T-helper 2 cell treated with Interferon-gamma antibody and Interleukin-4, amounts not matched to agents 5 μg/mL and 100 μg/mL, for 36 hours (primary cell): ENCODE results near the gene GHR.

Source experiments
- DNase-seq: peaks from one replicate; pipeline ENCODE4 v3.0.0; 2021; ENCODE audit warnings: low spot score
- H3K27ac Mint-ChIP-seq: one replicate; pipeline ENCODE4 v1.8.0; 2021; ENCODE audit warnings: mild to moderate bottlenecking, mixed read lengths
- H3K27me3 Mint-ChIP-seq: one replicate; pipeline ENCODE4 v1.8.0; 2021; ENCODE audit warnings: low read depth, mixed read lengths
- H3K36me3 Mint-ChIP-seq: one replicate; pipeline ENCODE4 v1.8.0; 2021; ENCODE audit warnings: low read depth, mixed read lengths
- H3K4me1 Mint-ChIP-seq: one replicate; pipeline ENCODE4 v1.8.0; 2021; ENCODE audit warnings: low read depth, mixed read lengths
- H3K4me3 Mint-ChIP-seq: one replicate; pipeline ENCODE4 v1.8.0; 2022; ENCODE audit warnings: mild to moderate bottlenecking, moderate library complexity, mixed read lengths
- H3K9me3 Mint-ChIP-seq: one replicate; pipeline ENCODE4 v1.8.0; 2021; ENCODE audit warnings: mixed read lengths

Gene GHR

DNA sequence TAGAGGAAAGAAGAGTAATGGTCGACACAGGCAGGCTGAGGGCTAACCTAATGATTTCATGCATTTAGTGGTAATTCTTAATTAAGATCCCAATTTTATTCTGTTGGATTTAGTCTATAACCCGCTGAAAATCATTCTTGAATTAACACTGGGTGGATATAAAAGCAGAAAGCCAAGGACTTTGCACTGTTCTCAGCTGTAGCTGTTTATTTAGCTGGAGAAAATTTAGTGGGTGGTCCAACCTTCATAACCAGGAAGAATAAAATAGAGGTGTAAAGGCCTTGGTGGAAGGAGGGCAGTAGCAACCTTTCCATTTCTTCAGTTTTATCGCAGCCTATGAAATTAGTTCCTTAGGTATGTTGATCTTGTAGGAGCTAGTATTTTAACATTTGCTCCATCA, 92.3 kb downstream of the GHR start:
- Mint-ChIP-seq H3K36me3 (no peaks in the 10 kb centered on the region), H3K9me3 (no peaks in the 10 kb centered on the region), H3K27ac (no peak overlapping the region), H3K27me3 (no peaks in the 10 kb centered on the region), H3K4me1 (no peaks in the 10 kb centered on the region), H3K4me3 (no peak overlapping the region)
- no peak for DNase-seq

DNA sequence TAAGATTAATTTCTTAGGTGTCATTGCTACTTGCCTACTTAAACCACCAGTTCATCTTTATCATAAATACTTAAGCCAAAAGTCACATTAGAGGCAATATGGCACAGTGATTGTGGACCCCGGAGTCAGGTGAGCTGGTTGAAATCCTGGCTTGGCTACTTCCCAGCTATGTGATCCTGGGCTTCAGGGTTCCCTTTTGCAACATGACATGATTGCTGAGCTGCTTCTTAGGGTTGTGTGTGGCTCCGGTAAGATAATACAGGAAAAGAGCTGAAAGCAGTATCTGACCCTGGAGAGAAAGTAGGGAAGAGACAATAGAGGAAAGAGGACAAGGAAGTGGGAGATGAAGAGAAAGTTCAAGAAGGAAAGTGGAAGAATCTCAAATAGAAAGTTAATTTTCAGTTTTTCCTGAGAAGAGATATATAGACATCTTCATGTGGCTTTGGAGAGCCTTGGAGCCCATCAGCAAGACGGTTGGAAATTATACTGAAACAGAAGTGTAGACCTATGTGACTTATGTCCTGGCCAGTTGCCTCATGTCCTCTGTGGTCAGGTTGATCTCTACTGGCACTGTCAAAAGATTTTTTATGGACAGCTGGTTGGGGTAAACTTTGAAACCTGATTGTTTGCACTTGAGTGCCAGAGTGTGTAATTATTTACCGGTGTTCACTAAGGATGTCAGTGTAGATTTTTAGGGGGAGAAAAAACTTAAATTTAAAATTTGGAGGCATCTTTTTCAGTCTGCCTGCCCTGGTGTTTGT, 93.2 kb downstream of the GHR start:
- no peak for DNase-seq
- Mint-ChIP-seq H3K9me3 (no peaks in the 10 kb centered on the region), H3K27me3 (no peaks in the 10 kb centered on the region), H3K4me3 (no peak overlapping the region), H3K36me3 (no peaks in the 10 kb centered on the region), H3K27ac (no peak overlapping the region), H3K4me1 (no peaks in the 10 kb centered on the region)

DNA sequence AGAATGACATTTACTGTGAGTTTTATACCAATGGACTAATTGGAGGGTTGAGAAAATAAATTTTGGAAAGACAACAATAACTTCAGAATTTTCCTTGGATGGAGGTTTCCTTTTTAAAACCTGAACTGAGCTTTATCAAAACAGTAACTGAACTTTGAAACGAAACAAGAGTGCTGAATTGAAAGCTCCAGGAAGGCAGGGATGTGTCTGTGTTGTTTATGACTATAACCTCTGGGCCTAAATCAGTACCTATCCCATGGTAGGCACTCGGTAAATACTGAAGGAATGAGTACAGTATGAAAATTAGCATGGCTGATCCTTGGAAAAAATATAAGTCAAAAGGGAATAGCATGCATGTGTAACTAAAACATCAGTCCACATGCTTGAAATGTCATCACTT, 93.9 kb downstream of the GHR start:
- Mint-ChIP-seq H3K4me1 (no peaks in the 10 kb centered on the region), H3K4me3 (no peak overlapping the region), H3K27me3 (no peaks in the 10 kb centered on the region), H3K27ac (no peak overlapping the region), H3K36me3 (no peaks in the 10 kb centered on the region), H3K9me3 (no peaks in the 10 kb centered on the region)
- no peak for DNase-seq

DNA sequence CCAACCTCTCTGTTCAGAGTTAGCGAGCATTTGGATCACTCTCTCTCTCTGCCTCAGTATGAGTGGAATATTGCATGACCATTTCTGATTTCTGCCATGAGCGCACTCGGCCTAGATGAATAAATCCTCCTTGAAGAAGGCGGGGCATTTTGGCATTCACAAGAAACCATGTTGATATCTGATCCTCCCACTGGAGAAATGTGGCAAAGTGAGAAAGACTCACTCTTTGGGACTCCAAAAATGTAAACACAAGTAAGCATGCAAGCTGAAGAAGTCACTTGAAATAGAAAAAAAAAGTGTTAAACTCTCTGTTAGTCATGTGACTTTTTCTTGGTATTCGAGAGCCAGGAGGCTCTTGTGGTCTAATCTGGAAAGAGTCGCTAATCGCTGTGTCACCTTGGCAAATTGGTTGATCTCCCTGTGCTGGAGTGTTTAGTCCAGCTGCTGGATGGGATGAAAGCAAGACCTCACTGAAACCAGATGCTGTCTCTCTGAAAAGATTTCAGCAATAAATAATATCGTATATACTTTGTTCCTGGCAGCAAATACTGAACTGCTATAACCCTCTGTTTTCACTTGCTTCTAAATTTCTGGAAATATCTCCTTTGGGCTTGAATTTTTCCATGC, 95.5 kb downstream of the GHR start:
- DNase-seq = no peak
- Mint-ChIP-seq H3K9me3 (no peaks in the 10 kb centered on the region), H3K27ac (no peak overlapping the region), H3K4me3 (no peak overlapping the region), H3K36me3 (no peaks in the 10 kb centered on the region), H3K4me1 (no peaks in the 10 kb centered on the region), H3K27me3 (no peaks in the 10 kb centered on the region)

DNA sequence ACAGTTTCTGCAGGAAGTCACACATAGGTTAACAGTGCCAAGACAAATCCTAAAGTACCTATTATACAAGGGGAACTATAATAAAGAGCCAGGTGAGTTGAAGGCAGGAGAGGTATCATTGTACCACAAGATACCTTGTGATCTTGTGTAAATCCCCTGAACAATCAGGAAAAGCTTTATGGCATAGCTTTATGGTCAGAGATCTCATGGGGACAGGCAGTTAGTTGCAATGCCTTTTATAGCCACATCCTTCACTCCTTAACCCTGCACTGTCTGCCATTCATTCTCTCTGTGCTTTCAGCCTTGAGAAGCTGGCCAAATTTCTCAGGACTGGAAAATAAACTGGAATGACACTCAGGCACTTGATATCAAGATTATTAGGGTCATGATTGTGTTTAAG, 97.0 kb downstream of the GHR start:
- Mint-ChIP-seq H3K36me3 (no peaks in the 10 kb centered on the region), H3K4me3 (no peak overlapping the region), H3K27me3 (no peaks in the 10 kb centered on the region), H3K27ac (no peak overlapping the region), H3K4me1 (no peaks in the 10 kb centered on the region), H3K9me3 (no peaks in the 10 kb centered on the region)
- no peak for DNase-seq

DNA sequence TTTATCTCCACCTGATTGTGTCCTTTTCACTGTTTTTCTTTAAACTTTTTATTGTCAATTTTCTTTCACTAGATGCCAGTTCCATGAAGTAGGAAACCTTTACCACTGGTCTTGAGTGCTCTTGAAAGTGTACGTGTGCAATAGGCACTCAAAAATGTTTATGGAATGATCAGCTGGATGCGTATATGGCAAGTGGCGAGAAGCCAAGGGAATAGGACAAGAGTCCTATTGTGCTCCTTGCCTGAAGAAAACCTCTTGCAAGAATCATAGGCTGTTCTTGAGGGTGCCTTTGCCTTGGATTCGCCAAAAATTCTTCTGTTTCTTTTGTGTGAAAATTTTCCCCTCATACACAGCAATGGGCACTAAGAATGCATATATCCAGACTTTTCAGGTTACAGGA, 97.7 kb downstream of the GHR start:
- Mint-ChIP-seq H3K36me3 (no peaks in the 10 kb centered on the region), H3K9me3 (no peaks in the 10 kb centered on the region), H3K4me3 (no peak overlapping the region), H3K27me3 (no peaks in the 10 kb centered on the region), H3K4me1 (no peaks in the 10 kb centered on the region), H3K27ac (no peak overlapping the region)
- DNase-seq = no peak

DNA sequence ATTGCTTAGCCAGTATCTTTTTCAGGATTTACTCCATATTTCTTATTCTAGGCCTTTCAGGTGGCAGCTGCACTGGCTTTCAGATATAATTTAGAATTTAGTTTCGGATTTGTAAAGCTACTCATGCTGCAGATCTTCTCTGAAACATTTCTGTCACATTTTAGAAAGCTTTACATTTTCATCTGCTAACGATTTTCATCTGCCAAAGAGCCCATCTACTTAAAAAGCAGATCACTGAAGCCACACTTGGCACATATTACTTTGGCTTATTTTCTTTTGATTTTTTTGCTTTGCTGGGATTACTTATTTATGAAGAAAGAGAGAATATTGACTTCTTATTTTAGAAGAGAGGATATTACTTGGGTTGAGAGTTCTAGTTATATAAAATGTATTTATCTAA, 98.2 kb downstream of the GHR start:
- Mint-ChIP-seq H3K9me3 (no peaks in the 10 kb centered on the region), H3K27me3 (no peaks in the 10 kb centered on the region), H3K36me3 (no peaks in the 10 kb centered on the region), H3K4me1 (no peaks in the 10 kb centered on the region), H3K4me3 (no peak overlapping the region), H3K27ac (no peak overlapping the region)
- DNase-seq = no peak

DNA sequence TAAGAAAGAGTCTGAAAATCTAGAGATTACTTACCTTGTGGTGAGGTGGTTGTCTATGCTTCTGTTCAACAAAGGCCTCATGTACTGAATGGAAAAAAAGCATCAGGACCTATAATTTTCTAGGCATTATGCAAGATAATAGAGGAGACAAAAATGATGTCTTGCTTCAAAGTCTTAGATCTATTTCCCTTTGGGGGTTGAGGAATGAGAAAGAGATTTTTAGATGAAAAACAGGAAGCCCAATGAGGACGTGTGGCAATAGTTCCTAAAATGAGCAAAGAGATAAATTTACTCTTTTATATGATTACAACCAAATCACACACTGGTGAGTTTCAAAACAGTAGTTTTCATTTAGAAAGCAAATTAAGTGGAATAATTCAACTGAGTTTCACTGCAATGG, 99.5 kb downstream of the GHR start:
- H3K4me3 Mint-ChIP-seq = no peak overlapping the region
- H3K27me3 Mint-ChIP-seq = no peaks in the 10 kb centered on the region
- no peaks in the 10 kb centered on the region for H3K4me1 Mint-ChIP-seq
- H3K27ac Mint-ChIP-seq = no peak overlapping the region
- H3K36me3 Mint-ChIP-seq = no peaks in the 10 kb centered on the region
- no peak for DNase-seq
- no peaks in the 10 kb centered on the region for H3K9me3 Mint-ChIP-seq

DNA sequence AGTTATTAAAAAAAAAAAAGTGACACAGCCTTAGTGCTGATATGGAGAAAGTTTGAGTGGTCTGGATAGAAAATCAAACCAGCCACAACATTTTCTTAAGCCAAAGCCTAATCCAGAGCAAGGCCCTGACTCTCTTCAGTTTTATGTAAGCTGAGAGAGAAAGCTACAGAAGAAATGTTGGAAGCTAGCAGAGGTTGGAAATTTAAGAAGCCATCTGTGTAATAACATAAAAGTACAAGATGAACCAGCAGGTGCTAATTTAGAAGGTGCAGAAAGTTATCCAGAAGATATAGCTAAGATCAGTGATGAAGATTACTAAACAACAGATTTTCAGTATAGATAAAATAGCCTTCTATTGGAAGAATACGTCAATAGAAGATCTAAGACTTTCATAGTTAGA, 102.9 kb downstream of the GHR start:
- Mint-ChIP-seq H3K27ac (no peak overlapping the region), H3K4me3 (no peak overlapping the region), H3K9me3 (no peaks in the 10 kb centered on the region), H3K4me1 (no peaks in the 10 kb centered on the region), H3K36me3 (no peaks in the 10 kb centered on the region), H3K27me3 (no peaks in the 10 kb centered on the region)
- no peak for DNase-seq

DNA sequence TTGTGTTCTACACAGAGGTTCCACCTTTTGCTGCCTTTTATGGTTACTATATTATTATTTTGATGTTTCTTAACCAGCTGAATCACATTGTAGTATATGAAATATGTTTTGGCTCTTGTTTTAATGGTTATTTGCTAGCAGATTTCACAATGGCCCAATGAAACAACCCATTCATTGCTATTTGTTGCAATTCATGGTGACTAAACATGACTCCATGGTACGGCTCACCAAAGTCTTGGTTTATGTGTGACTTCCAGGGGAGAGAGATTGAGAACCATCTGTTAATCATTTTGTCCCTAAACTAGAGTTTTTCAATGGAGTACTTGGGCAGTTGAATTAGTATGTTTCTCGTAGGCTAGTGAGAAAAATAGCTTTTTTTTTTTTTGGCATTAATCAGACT, 108.4 kb downstream of the GHR start:
- DNase-seq = no peak
- Mint-ChIP-seq H3K4me1 (no peaks in the 10 kb centered on the region), H3K27ac (no peak overlapping the region), H3K36me3 (no peaks in the 10 kb centered on the region), H3K9me3 (no peaks in the 10 kb centered on the region), H3K27me3 (no peaks in the 10 kb centered on the region), H3K4me3 (no peak overlapping the region)

DNA sequence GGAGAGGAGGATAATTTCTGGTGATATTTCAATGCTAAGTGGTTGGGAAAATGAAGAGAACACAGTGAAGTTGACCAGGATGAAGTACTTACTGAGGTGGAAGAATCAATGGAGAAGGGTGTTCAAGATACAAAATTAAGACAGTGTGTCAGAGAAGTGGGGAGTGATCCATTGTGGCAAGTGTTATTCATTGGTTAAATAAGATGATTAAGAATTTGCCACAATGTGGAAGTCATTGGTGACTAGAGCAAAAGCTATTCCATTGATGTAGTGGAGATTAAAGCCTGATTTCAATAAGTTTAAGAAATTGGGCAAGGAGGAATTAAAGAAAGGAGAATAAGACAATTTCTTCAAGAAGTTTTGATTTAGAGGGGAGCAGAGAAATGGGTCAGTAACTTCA, 118.9 kb downstream of the GHR start:
- H3K9me3 Mint-ChIP-seq = no peaks in the 10 kb centered on the region
- no peaks in the 10 kb centered on the region for H3K4me1 Mint-ChIP-seq
- no peaks in the 10 kb centered on the region for H3K36me3 Mint-ChIP-seq
- no peak overlapping the region for H3K4me3 Mint-ChIP-seq
- no peak for DNase-seq
- H3K27me3 Mint-ChIP-seq = no peaks in the 10 kb centered on the region
- no peak overlapping the region for H3K27ac Mint-ChIP-seq

DNA sequence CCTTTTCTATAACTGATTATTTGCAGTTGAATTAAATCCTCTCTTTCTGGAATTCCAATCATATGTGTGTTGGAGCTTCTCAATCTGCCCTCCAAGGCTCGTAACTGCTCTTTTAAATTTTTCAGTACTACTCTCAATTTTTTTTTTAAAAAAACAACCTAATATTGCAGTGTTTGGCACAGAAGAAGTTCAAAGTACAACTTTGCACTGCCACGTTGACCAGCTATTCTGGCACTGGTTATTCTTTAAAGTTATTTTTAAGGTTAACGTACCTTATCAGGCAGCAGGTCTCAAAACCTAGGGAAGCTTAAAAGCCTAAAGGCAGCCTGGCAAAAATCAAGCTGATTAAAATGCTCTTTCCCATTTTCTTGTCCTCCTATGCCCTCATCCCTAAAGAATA, 120.5 kb downstream of the GHR start:
- H3K27ac Mint-ChIP-seq = no peak overlapping the region
- H3K4me1 Mint-ChIP-seq = no peaks in the 10 kb centered on the region
- no peak for DNase-seq
- no peaks in the 10 kb centered on the region for H3K36me3 Mint-ChIP-seq
- H3K27me3 Mint-ChIP-seq = no peaks in the 10 kb centered on the region
- H3K9me3 Mint-ChIP-seq = no peaks in the 10 kb centered on the region
- no peak overlapping the region for H3K4me3 Mint-ChIP-seq

DNA sequence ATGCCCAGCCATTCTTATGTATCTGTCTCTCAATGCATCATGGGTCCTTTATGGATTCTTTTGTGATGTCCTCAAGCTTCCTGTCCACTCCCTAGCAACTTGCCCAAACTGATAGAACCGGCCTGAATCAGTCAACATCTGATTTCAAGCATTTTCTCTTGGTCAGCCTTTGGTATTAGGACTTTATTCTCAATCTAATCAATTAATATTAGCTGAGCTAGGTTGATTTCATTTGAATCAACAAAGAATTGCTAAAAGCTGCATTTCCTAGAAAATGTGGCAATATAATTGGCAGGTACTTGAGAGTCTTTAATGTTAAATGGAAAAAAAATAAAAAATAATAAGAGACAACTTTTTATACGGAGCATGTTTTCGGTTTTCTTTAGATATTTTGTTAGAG, 121.8 kb downstream of the GHR start:
- no peaks in the 10 kb centered on the region for H3K4me1 Mint-ChIP-seq

DNA sequence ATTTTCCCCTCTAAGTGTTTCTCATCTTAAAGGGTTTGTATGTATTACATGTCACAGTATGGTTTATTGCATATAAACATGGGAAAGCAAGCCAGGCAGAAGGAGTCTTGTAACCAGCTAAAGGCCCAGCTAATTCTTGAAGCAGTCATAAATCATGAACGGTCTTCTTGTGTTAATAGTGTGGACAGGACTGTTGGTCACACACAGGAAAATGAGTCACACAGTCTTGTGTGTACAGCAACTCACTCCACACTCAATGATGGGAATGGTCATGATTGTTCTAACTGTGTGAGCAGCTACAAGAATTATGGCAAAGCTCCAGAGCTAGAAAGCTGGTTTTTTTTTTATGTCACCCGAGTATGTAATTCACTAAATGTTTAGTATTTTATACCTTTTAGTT, 123.9 kb downstream of the GHR start:
- no peaks in the 10 kb centered on the region for H3K4me1 Mint-ChIP-seq
- no peaks in the 10 kb centered on the region for H3K9me3 Mint-ChIP-seq
- no peaks in the 10 kb centered on the region for H3K27me3 Mint-ChIP-seq
- no peak for DNase-seq
- no peaks in the 10 kb centered on the region for H3K36me3 Mint-ChIP-seq
- no peak overlapping the region for H3K4me3 Mint-ChIP-seq
- no peak overlapping the region for H3K27ac Mint-ChIP-seq

More for the DNA sequence above, 121.8 kb downstream of the GHR start:
- Mint-ChIP-seq H3K27ac (no peak overlapping the region), H3K9me3 (no peaks in the 10 kb centered on the region), H3K27me3 (no peaks in the 10 kb centered on the region), H3K4me3 (no peak overlapping the region), H3K36me3 (no peaks in the 10 kb centered on the region)
- no peak for DNase-seq

DNA sequence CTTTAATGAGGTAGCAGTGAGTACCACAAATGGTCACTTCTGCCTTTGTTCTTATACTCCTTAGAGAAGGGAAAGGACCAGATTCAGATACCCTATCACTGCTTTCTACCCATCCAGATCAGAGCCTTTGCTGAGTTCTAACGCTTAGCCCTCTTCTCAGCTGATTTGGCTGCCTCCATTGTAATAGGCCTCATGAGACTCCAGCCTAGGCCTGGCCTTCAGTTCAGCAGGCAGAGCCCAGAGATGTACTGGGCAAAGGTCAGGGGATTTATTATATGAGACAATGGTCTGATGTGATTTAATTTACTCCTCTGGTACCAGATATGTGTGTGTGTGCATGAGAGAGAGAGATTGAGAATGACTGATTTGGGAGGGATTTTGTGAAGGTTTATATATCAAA, 124.7 kb downstream of the GHR start:
- Mint-ChIP-seq H3K27ac (no peak overlapping the region), H3K4me3 (no peak overlapping the region), H3K4me1 (no peaks in the 10 kb centered on the region), H3K9me3 (no peaks in the 10 kb centered on the region), H3K36me3 (no peaks in the 10 kb centered on the region), H3K27me3 (no peaks in the 10 kb centered on the region)
- DNase-seq = no peak
